SJSA1 (cell line): ENCODE measurements around the gene SCUBE3. TPM values are rescaled to one million over a fixed set of nuclear protein-coding genes. Genes with fewer than 3 reads are reported as not detected.

ENCODE experiments used
- DNase-seq, 2 experiments: peaks; one replicate each; pipeline ENCODE4 v3.0.0-alpha.2; 2015 to 2020; ENCODE audit warnings: low spot score in 2 of 2, low read depth in 1 of 2
- H3K27ac ChIP-seq: fragments of 250-450 bp; sonication (Bioruptor Pico); 2 replicates; pipeline ENCODE4 v1.5.1; 2020; ENCODE audit warnings: mild to moderate bottlenecking, moderate library complexity
- H3K27me3 ChIP-seq: fragments of 250-450 bp; sonication (Bioruptor Pico); replicated peaks from 2 replicates; pipeline ENCODE4 v1.5.1; 2020; ENCODE audit warnings: mild to moderate bottlenecking, moderate library complexity
- H3K36me3 ChIP-seq: fragments of 250-450 bp; sonication (Bioruptor Pico); 2 replicates; pipeline ENCODE4 v1.5.1; 2020; ENCODE audit warnings: mild to moderate bottlenecking
- H3K4me1 ChIP-seq: fragments of 250-450 bp; sonication (Bioruptor Pico); replicated peaks from 2 replicates; pipeline ENCODE4 v1.6.1; 2021; ENCODE audit warnings: mild to moderate bottlenecking
- H3K4me3 ChIP-seq: fragments of 250-450 bp; sonication (Bioruptor Pico); 2 replicates; pipeline ENCODE4 v1.5.1; 2020; ENCODE audit warnings: mild to moderate bottlenecking
- H3K9me3 ChIP-seq: fragments of 250-450 bp; sonication (Bioruptor Pico); replicated peaks from 2 replicates; pipeline ENCODE4 v1.5.1; 2020; ENCODE audit warnings: mild to moderate bottlenecking
- total RNA-seq: library from RNA; depleted of rRNA; stranded (reverse); fragments of >200 nt; shearing (Covaris generic); gene quantifications from 2 replicates; pipeline ENCODE4 v1.2.3, GENCODE V29; 2014

Gene SCUBE3
- total RNA-seq, 1 experiment from 2014 or later = 4.7 TPM

DNA sequence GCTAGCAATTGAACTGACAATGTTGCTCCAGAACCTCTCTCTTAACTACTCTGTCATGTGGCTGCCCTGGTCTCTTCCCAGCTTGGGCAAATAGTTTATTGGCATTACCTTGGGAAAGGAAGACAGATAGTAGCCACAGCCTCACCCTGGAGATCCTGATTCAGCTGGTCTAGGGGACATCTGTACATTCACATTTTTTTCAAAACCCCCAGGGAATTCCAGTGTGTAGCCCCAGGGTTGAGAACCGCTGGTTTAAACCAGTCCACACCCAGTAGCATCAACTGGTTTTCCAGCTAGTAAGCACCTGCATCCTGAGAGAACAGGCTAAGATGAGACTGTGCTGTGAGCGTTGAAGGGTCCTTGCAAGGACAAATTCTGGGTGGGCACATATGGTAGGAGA, 9.6 kb downstream of the SCUBE3 start:
- DNase-seq = no peak
- no peaks in the 10 kb centered on the region; the same call in none of the 2 replicates for H3K36me3 ChIP-seq
- no peaks in the 10 kb centered on the region for H3K27me3 ChIP-seq
- no peak overlapping the region for H3K4me3 ChIP-seq
- no peaks in the 10 kb centered on the region for H3K4me1 ChIP-seq
- no peak overlapping the region for H3K27ac ChIP-seq
- H3K9me3 ChIP-seq = no peaks in the 10 kb centered on the region; the same call in 1 of the 2 replicates

DNA sequence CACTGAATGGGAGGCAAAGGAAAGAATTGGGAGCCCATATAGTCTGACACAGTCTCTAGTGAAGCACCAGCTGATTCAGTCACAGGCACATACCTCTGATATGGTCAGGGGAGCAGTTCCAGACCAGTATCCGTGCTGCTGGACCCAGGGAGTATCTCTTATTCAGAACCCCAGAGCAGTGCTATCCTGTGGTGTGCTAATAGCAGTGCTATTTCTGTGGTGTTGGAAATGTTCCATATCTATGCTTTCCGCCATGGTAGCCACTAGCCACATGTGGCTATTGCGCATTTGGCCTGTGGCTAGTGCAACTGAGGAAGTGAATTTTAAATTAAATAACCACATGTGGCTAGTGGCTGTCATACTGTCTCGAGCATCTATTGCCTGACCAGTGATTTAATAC, 11.0 kb downstream of the SCUBE3 start:
- H3K36me3 ChIP-seq = no peaks in the 10 kb centered on the region; the same call in 1 of the 2 replicates
- H3K4me3 ChIP-seq = no peak overlapping the region
- H3K9me3 ChIP-seq = no peaks in the 10 kb centered on the region; the same call in 1 of the 2 replicates
- H3K27ac ChIP-seq = no peak overlapping the region
- DNase-seq = no peak
- H3K4me1 ChIP-seq = no peaks in the 10 kb centered on the region
- no peaks in the 10 kb centered on the region for H3K27me3 ChIP-seq

DNA sequence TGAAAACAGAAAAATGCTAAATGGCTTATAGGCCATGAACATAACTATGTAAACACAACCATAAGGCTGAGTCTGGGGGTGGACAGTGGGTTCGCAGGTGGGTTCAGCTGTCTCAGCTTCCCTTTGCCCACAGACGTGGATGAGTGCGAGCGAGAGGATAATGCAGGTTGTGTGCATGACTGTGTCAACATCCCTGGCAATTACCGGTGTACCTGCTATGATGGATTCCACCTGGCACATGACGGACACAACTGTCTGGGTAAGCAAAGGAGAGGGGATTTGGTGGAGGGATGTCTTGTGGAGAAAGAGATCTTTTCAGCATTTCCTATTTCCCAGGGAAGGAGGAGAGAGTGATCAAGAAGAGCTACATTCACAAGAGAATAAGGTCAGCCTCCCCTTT, 14.7 kb downstream of the SCUBE3 start:
- Histone ChIP-seq H3K9me3 (no peaks in the 10 kb centered on the region), H3K36me3 (no peaks in the 10 kb centered on the region; the same call in 1 of the 2 replicates), H3K4me1 (no peaks in the 10 kb centered on the region), H3K4me3 (no peak overlapping the region), H3K27me3 (no peaks in the 10 kb centered on the region), H3K27ac (no peak overlapping the region)
- no peak for DNase-seq

DNA sequence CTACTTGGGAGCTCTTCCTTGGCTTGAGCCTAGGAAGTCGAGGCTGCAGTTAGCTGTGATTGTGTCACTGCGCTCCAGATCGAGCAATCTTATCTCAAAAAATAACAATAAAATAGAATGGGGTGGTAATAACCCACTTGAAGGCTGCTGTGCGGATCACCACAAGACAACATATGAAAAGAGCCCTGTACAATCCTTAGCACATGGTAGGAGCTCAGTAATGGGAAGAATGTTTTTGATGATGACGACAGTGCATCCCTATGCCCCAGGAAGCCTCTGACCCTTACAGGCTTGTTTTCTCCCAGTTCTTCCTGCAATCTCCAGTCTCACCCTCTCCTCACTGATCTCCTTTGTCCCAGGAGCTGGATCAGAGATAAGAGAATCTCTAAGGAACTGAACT, 15.5 kb downstream of the SCUBE3 start:
- no peak for DNase-seq
- H3K4me1 ChIP-seq = no peaks in the 10 kb centered on the region
- H3K4me3 ChIP-seq = no peak overlapping the region
- H3K9me3 ChIP-seq = no peaks in the 10 kb centered on the region
- H3K27ac ChIP-seq = no peak overlapping the region
- H3K36me3 ChIP-seq = no peaks in the 10 kb centered on the region; the same call in none of the 2 replicates
- no peaks in the 10 kb centered on the region for H3K27me3 ChIP-seq

DNA sequence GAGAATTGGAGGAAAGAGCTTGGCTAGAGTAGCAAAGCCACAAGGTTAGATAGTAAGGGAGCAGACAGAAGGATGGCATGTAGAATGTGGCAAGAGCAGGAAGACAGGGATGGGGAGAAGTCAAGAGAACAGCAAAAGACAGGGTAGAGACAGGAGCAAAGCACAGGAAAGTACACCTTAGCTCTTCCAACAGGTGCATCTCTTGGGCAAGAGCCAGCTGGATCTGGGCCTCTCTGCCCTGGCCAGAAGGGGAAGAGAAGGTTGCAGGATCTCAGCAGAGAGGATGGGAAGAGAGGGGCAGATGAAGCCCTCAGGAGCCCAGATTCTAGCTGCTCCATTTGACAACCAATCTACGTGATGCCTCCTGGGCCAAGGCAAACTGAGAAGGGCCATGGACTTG, 16.7 kb downstream of the SCUBE3 start:
- peaks cover 10% of the 10 kb centered on the region for H3K36me3 ChIP-seq
- H3K4me1 ChIP-seq = no peaks in the 10 kb centered on the region
- no peaks in the 10 kb centered on the region for H3K27me3 ChIP-seq
- no peak overlapping the region for H3K4me3 ChIP-seq
- H3K27ac ChIP-seq = no peak overlapping the region
- DNase-seq = no peak
- H3K9me3 ChIP-seq = 0 out of 2 replicates have a peak, but pooled peaks cover 9% of the 10 kb centered on the region

DNA sequence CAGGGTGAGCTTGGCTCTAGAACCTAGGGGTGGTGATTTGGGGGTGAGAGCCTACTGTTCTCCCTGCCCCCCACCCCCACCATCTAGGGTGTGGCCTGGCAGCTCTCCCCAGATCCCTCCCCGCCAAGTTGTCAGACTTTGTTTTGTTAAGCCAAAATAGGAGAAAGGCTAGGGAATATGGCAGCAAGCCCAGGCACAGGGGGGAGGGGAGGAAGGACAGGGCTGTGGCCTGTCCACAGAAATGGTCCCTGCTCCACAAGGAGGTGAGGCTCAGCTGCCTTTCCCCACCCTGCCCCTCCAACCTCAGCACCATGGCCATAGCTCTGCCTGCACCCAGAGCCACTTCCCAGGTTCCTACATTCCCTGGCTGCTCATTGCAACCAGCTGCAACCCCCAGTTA, 17.2 kb downstream of the SCUBE3 start:
- DNase-seq = no peak
- Histone ChIP-seq H3K36me3 (peaks cover 10% of the 10 kb centered on the region), H3K27ac (no peak overlapping the region), H3K4me1 (no peaks in the 10 kb centered on the region), H3K4me3 (no peak overlapping the region), H3K9me3 (0 out of 2 replicates have a peak, but pooled peaks cover 9% of the 10 kb centered on the region), H3K27me3 (no peaks in the 10 kb centered on the region)

DNA sequence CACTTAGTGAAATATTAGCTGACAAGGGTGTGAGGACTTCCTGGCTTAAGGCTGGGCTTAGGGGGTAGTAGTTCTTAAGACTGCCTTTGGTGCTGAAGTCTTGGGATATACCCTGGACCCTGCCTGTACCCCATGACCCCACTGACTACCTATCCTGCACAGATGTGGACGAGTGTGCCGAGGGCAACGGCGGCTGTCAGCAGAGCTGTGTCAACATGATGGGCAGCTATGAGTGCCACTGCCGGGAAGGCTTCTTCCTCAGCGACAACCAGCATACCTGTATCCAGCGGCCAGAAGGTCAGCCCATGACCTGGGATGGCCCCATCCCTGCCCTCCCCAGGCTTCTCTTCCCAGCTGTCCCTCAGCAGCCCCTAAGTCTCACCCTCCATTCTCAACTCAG, 17.8 kb downstream of the SCUBE3 start:
- Histone ChIP-seq H3K4me1 (no peaks in the 10 kb centered on the region), H3K9me3 (0 out of 2 replicates have a peak, but pooled peaks cover 9% of the 10 kb centered on the region), H3K4me3 (no peak overlapping the region), H3K36me3 (peaks cover 11% of the 10 kb centered on the region), H3K27ac (no peak overlapping the region), H3K27me3 (no peaks in the 10 kb centered on the region)
- DNase-seq = no peak

DNA sequence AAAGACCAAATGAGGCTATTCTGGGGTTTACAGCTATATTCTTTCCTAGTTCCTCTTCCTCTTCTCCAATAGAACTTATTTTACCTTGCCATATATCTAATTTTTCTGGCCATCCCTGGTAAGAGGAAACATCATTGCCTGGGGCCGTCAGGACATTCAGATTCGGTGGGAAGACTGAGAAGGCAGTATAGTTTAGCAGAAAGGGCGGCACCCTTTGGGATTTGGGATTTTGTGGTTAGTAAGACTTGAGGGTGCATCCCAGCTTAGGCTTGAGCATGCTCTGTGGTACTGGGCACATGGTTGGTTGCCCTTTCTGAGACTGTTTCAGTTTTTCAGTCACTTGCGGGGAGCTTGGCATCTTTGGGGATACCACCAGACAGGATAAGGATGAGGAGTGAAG, 21.1 kb downstream of the SCUBE3 start:
- no peak for DNase-seq
- Histone ChIP-seq H3K9me3 (0 out of 2 replicates have a peak, but pooled peaks cover 9% of the 10 kb centered on the region), H3K4me3 (no peak overlapping the region), H3K36me3 (peaks cover 20% of the 10 kb centered on the region), H3K27me3 (no peaks in the 10 kb centered on the region), H3K27ac (no peak overlapping the region), H3K4me1 (no peaks in the 10 kb centered on the region)

DNA sequence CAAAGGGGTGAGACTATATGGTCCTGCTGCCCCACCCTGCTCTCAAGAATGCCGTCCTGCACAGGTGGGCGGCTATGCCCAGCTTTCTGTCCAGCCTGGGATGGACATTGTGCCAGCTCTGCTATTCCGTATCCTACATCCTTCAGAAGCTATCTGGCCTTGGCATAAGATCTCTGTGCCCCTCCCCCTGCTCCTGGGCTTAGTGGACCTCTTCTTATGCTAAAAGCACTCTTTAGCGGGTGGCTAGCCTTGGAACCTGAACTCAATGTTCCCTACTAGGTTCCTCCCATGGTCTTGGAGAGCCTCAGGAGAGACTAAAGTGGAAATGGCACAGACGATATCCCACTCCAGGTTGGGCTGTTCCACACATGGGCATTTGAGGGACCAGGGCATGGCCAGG, 22.5 kb downstream of the SCUBE3 start:
- H3K27ac ChIP-seq = no peak overlapping the region
- 0 out of 2 replicates have a peak, but pooled peaks cover 9% of the 10 kb centered on the region for H3K9me3 ChIP-seq
- no peaks in the 10 kb centered on the region for H3K27me3 ChIP-seq
- no peak for DNase-seq
- peaks cover 28% of the 10 kb centered on the region for H3K36me3 ChIP-seq
- H3K4me3 ChIP-seq = no peak overlapping the region
- H3K4me1 ChIP-seq = no peaks in the 10 kb centered on the region

DNA sequence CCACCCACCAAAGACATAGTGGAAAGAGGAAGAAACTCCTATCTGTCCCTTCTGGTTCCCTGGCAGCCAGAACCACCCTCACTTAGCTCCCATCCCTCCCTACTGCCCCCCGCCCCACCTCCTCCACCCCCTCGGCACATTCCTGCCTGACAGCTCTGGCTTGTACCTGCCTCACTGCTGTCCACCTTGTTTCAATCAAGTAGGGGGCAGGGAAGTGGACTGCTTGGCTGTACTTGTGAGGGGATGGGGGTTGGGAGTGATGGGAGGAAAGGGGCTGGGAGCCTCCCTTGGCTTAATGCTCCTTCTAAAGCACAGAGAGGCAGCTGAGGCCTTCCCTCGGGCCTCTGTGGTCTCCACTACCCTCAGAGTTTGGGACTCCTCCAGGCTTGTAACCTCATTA, 23.7 kb downstream of the SCUBE3 start:
- Histone ChIP-seq H3K9me3 (0 out of 2 replicates have a peak, but pooled peaks cover 9% of the 10 kb centered on the region), H3K4me1 (no peaks in the 10 kb centered on the region), H3K4me3 (no peak overlapping the region), H3K27me3 (no peaks in the 10 kb centered on the region), H3K27ac (no peak overlapping the region), H3K36me3 (peaks cover 28% of the 10 kb centered on the region)
- no peak for DNase-seq

DNA sequence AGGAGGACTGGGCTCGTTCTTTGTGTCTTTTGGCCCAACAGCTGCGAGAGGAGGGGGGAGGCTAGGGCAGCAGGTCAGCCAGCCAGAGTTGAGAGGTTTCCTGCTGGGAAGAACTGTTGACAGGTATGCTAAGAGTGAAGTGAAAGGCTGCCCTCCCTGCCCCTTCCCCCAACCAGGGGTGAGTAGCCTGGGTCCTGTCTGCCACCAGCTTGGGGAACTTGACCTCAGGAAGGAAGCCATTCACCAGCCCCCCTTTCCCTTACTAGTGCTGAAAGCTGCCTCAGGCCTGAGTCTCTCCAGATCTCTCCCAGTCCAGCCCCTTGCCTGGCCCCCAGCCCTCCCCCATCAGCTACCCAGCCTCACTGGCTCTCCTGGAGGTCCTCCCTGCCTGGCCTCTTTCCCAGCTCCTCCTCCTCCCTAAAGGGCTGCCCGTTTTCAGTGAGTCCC, 25.1 kb downstream of the SCUBE3 start:
- H3K9me3 ChIP-seq = 0 out of 2 replicates have a peak, but pooled peaks cover 9% of the 10 kb centered on the region
- peaks cover 28% of the 10 kb centered on the region for H3K36me3 ChIP-seq
- no peak overlapping the region for H3K4me3 ChIP-seq
- H3K27ac ChIP-seq = no peak overlapping the region
- H3K27me3 ChIP-seq = no peaks in the 10 kb centered on the region
- no peaks in the 10 kb centered on the region for H3K4me1 ChIP-seq
- no peak for DNase-seq

DNA sequence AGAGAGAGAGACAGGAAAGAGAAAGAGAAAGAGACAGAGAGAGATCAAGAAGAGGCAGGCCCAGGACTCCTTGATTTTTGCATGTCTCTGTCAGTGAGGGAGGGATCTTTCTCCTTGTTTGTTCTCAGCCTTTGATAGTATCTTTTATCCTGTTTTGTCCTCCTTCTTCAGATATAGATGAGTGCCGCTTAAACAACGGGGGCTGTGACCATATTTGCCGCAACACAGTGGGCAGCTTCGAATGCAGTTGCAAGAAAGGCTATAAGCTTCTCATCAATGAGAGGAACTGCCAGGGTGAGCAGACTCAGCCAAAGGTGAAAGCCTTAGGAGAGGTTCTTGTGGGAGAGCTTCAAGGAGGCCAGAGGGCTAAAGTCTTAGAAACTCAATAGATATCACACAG, 25.8 kb downstream of the SCUBE3 start:
- Histone ChIP-seq H3K36me3 (peaks cover 29% of the 10 kb centered on the region), H3K27ac (no peak overlapping the region), H3K4me1 (no peaks in the 10 kb centered on the region), H3K9me3 (0 out of 2 replicates have a peak, but pooled peaks cover 8% of the 10 kb centered on the region), H3K27me3 (no peaks in the 10 kb centered on the region), H3K4me3 (no peak overlapping the region)
- no peak for DNase-seq

DNA sequence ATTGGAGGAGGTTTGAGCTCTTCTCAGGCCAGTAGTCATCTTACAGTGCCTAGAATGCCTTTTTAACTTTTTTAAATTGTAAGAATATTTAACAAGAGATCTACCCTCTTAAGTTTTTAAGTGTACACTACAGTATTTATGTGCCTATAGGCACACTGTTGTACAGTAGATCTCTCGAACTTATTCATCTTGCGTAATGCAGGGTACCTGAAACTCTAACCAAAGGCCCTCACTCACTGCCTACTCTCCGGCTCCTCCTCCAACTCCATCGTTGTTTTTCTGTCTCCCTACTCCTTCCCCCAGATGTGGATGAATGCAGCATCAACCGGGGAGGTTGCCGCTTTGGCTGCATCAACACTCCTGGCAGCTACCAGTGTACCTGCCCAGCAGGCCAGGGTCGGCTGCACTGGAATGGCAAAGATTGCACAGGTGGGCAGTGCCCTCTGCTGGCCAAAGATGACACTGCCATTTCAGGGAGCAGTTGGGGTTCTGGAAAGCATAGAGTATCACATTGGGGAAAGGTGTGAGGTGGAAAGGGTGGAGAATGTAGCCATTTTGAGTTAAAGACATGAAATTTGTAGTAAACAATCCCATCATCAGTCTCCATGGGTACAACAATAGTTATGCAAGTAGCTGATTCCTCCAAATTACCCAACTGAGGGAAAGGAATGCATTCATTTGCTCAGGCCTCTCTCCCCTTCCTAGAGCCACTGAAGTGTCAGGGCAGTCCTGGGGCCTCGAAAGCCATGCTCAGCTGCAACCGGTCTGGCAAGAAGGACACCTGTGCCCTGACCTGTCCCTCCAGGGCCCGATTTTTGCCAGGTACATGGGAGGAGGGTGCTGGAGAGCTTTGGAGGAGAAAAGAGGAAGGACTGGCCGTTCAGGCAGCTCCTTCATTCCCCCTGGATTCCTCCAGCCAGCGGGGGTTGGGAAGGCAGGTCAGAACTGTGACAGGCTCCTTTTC, 27.4 kb downstream of the SCUBE3 start:
- H3K27ac ChIP-seq = no peak overlapping the region
- H3K27me3 ChIP-seq = no peaks in the 10 kb centered on the region
- H3K4me1 ChIP-seq = no peaks in the 10 kb centered on the region
- peaks cover 32% of the 10 kb centered on the region for H3K36me3 ChIP-seq
- peak; percentile 65 to 66 for DNase-seq
- H3K9me3 ChIP-seq = no peaks in the 10 kb centered on the region
- no peak overlapping the region for H3K4me3 ChIP-seq

DNA sequence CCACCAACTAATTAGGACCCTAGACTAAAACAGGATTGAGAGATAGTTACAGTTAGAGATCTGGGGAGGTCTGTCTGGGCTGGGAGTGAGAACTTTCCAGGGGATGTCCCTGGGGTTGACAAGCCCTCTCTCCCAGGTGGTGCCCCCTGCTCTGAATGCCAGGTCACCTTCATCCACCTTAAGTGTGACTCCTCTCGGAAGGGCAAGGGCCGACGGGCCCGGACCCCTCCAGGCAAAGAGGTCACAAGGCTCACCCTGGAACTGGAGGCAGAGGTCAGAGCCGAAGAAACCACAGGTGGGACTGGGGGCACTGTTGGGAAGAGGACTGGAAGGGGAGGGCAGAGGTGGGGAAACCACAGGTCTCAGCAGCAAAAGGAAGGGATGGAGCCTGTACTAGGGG, 28.7 kb downstream of the SCUBE3 start:
- H3K27me3 ChIP-seq = no peaks in the 10 kb centered on the region
- H3K4me1 ChIP-seq = no peaks in the 10 kb centered on the region
- H3K36me3 ChIP-seq = peaks cover 27% of the 10 kb centered on the region
- no peak overlapping the region for H3K4me3 ChIP-seq
- H3K9me3 ChIP-seq = no peaks in the 10 kb centered on the region
- DNase-seq = no peak
- no peak overlapping the region for H3K27ac ChIP-seq
